Measurements from ENCODE around the gene ARSG. TPM values are rescaled to one million over a fixed set of nuclear protein-coding genes. Genes with fewer than 3 reads are reported as not detected.
"Not testable (repeated sequence)": the region's sequence is repeated elsewhere in the genome, so short reads cannot be mapped to it uniquely, and the experiment has no call there.

The ARSG gene
- polyA plus RNA-seq, 1 experiment, result 1.9 TPM

GRCh38 chr17:68325961-68326360 is 34.7 kb downstream of the ARSG start:
- no peaks in the 10 kb centered on the region for H3K27me3 ChIP-seq (ENCODE audit: control insufficient read depth, insufficient read depth, low read length)
- TF ChIP-seq, protein P1, sequence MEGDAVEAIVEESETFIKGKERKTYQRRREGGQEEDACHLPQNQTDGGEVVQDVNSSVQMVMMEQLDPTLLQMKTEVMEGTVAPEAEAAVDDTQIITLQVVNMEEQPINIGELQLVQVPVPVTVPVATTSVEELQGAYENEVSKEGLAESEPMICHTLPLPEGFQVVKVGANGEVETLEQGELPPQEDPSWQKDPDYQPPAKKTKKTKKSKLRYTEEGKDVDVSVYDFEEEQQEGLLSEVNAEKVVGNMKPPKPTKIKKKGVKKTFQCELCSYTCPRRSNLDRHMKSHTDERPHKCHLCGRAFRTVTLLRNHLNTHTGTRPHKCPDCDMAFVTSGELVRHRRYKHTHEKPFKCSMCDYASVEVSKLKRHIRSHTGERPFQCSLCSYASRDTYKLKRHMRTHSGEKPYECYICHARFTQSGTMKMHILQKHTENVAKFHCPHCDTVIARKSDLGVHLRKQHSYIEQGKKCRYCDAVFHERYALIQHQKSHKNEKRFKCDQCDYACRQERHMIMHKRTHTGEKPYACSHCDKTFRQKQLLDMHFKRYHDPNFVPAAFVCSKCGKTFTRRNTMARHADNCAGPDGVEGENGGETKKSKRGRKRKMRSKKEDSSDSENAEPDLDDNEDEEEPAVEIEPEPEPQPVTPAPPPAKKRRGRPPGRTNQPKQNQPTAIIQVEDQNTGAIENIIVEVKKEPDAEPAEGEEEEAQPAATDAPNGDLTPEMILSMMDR (IDR thresholded peaks at IDR 0.05; ENCODE audit: low read depth, low read length), result no peak
- ChIA-PET POLR2A (no interaction called here), CTCF (no interaction called here)
- H3K27ac ChIP-seq (ENCODE audit: low read depth, low read length), result no peak overlapping the region
- DNase-seq (ENCODE audit: low read depth, low spot score), result no peak
- H3K4me3 ChIP-seq (ENCODE audit: low read depth, low read length), result no peak overlapping the region
- peaks cover 6% of the 10 kb centered on the region for H3K9me3 ChIP-seq (ENCODE audit: control insufficient read depth, insufficient read depth, low read length)

DNA sequence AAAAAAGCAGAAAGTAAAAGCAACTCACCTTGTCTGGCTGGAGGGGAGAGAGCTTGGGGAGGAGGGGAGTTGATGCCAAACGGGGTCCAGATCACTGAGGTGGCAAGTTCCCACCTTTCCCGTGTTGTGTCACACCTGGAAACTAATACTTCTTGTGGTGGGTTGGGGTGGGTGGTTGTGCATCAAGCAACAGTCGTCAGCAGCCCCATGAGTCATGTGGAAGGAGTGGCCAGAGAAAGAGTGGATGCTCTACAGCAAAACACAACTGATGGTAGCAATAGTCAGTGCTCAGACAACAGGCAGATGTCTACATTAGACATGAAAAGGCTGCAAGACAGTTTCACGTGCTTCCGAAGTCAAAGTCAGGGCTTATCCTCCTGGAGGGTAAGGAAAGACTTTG is 35.4 kb downstream of the ARSG start:
- ChIA-PET POLR2A (no interaction called here), CTCF (no interaction called here)
- TF ChIP-seq, protein P1 (IDR thresholded peaks at IDR 0.05; ENCODE audit: low read depth, low read length), result no peak
- H3K9me3 ChIP-seq (ENCODE audit: control insufficient read depth, insufficient read depth, low read length), result peaks cover 11% of the 10 kb centered on the region
- H3K27me3 ChIP-seq (ENCODE audit: control insufficient read depth, insufficient read depth, low read length), result no peaks in the 10 kb centered on the region
- no peak overlapping the region for H3K4me3 ChIP-seq (ENCODE audit: low read depth, low read length)
- DNase-seq (ENCODE audit: low read depth, low spot score), result no peak
- H3K27ac ChIP-seq (ENCODE audit: low read depth, low read length), result no peak overlapping the region

GRCh38 chr17:68327823-68328557 is 36.7 kb downstream of the ARSG start:
- DNase-seq (ENCODE audit: low read depth, low spot score), result no peak
- H3K4me3 ChIP-seq (ENCODE audit: low read depth, low read length), result no peak overlapping the region
- ChIA-PET POLR2A (no interaction called here), CTCF (no interaction called here)
- TF ChIP-seq, protein P1 (IDR thresholded peaks at IDR 0.05; ENCODE audit: low read depth, low read length), result no peak; the same call in 1 of the 2 replicates
- peaks cover 11% of the 10 kb centered on the region for H3K9me3 ChIP-seq (ENCODE audit: control insufficient read depth, insufficient read depth, low read length)
- H3K27me3 ChIP-seq (ENCODE audit: control insufficient read depth, insufficient read depth, low read length), result no peaks in the 10 kb centered on the region
- no peak overlapping the region for H3K27ac ChIP-seq (ENCODE audit: low read depth, low read length)

GRCh38 chr17:68328676-68329075 is 37.4 kb downstream of the ARSG start:
- Histone ChIP-seq H3K4me3 (ENCODE audit: low read depth, low read length) (no peak overlapping the region), H3K9me3 (ENCODE audit: control insufficient read depth, insufficient read depth, low read length) (peaks cover 11% of the 10 kb centered on the region), H3K27me3 (ENCODE audit: control insufficient read depth, insufficient read depth, low read length) (no peaks in the 10 kb centered on the region), H3K27ac (ENCODE audit: low read depth, low read length) (no peak overlapping the region)
- ChIA-PET CTCF (no interaction called here), POLR2A (no interaction called here)
- TF ChIP-seq, protein P1 (IDR thresholded peaks at IDR 0.05; ENCODE audit: low read depth, low read length), result no peak
- no peak for DNase-seq (ENCODE audit: low read depth, low spot score)

DNA sequence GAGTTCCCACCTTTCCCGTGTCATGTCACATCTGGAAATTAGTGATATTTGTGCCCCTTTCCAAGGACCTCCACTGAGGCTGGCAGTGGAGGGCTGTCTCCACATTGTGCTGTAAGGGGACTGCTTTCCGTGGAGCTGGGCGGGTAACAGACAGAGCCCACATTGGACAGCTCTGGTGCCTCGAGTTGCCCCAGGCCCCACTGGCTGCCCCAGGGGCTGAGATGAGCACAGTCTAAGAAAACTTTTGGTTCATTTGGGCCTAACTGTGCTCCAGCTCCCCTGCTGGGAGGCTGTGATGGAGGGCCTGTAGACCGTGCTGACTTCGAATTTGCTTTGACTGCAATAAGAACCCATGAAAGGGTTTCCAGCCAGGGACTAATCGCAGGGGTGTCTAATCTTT is 38.0 kb downstream of the ARSG start:
- Histone ChIP-seq H3K27me3 (ENCODE audit: control insufficient read depth, insufficient read depth, low read length) (no peaks in the 10 kb centered on the region), H3K27ac (ENCODE audit: low read depth, low read length) (no peak overlapping the region), H3K4me3 (ENCODE audit: low read depth, low read length) (no peak overlapping the region), H3K9me3 (ENCODE audit: control insufficient read depth, insufficient read depth, low read length) (peaks cover 11% of the 10 kb centered on the region)
- DNase-seq (ENCODE audit: low read depth, low spot score), result no peak
- POLR2A ChIA-PET, result no interaction called here
- TF ChIP-seq, protein P1 (IDR thresholded peaks at IDR 0.05; ENCODE audit: low read depth, low read length), result no peak
- CTCF ChIA-PET, result no interaction called here

DNA sequence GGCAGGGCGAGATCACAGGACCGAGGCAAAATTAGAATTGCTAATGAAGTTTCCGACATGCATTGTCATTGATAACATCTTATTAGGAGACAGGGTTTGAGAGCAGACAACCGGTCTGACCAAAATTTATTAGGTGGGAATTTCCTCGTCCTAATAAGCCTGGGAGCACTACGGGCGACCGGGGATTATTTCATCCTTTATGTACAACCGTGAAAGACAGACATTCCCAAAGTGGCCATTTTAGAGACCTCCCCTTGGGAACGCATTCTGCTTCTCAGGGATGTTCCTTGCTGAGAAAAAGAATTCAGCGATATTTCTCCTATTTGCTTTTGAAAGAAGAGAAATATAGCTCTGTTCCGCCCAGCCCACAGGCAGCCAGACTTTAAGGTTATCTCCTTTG is 40.6 kb downstream of the ARSG start:
- DNase-seq (ENCODE audit: low read depth, low spot score); H3K27ac ChIP-seq (ENCODE audit: low read depth, low read length); H3K27me3 ChIP-seq (ENCODE audit: control insufficient read depth, insufficient read depth, low read length); POLR2A ChIA-PET; CTCF ChIA-PET; H3K4me3 ChIP-seq (ENCODE audit: low read depth, low read length): not testable (repeated sequence)
- H3K9me3 ChIP-seq (ENCODE audit: control insufficient read depth, insufficient read depth, low read length), result peaks cover 11% of the 10 kb centered on the region
